Omental fat pad (tissue), 4 donors: ENCODE results near the gene DIO1. TPM values are rescaled to one million over a fixed set of nuclear protein-coding genes. Genes with fewer than 3 reads are reported as not detected.

Source experiments
- ATAC-seq: fragments of 150-250 bp; one replicate; pipeline ENCODE4 v1.9.1; 2016; ENCODE audit warnings: mild to moderate bottlenecking, moderate library complexity; ENCODE audit not compliant: low FRiP score
- DNase-seq: peaks from one replicate; pipeline ENCODE4 v3.0.0-alpha.2; 2019; ENCODE audit warnings: low spot score
- total RNA-seq, 4 donors: library from RNA; depleted of rRNA; stranded (reverse); fragments of >200 nt; gene quantifications; one replicate each; pipeline ENCODE4 v1.1.0, GENCODE V29; 2016
- TF ChIP-seq, protein P1 (sequence below), 3 donors: fragments of 450-650 bp; IDR thresholded peaks; one replicate each; pipeline ENCODE4 v1.5.1; 2016 to 2017; ENCODE audit warnings: antibody characterized with exemption in 3 of 3, mild to moderate bottlenecking in 3 of 3, moderate library complexity in 2 of 3

DIO1 gene
- total RNA-seq, 4 donors from 2014 or later = not detected

DNA sequence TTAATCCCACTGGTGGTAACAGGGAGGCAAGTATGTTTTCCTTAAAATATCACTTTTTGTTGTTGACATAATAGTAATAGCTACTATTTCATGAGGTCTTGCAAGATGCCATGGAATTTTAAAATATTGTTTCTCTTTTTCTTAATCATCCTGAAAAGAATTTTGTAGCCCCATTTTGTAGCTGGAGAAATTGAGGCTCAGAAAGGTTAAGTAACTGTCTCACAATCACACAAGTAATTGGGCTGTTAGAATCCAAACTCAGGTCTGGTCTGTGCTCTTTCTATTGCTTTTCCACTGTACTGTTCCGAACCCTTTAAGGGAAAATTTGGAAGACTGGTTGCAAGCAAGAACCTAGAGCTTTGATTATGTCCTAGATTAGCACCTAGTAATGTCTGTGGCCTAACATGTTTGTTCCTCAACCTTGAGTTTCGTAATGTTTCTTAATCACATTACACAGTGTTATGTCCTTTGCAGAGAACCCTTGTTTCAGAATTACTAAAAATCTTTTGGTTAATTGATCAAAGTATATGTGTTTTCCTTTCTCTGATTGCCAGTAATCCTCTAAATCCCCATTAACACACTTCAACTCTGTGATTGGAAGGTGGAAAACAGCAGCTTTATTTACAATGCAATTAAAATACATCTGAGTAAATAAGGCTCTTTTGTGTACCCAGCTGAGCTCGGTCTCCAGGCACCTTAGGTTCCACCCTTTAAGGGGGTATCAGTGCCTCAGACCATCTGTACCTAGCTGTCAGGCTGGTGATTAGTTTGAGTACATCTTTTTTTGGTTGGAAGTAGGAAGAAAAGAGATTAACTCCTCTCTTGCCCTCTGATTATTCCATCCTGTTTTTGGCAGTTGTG, 62.6 kb downstream of the DIO1 start:
- TF ChIP-seq, protein P1, sequence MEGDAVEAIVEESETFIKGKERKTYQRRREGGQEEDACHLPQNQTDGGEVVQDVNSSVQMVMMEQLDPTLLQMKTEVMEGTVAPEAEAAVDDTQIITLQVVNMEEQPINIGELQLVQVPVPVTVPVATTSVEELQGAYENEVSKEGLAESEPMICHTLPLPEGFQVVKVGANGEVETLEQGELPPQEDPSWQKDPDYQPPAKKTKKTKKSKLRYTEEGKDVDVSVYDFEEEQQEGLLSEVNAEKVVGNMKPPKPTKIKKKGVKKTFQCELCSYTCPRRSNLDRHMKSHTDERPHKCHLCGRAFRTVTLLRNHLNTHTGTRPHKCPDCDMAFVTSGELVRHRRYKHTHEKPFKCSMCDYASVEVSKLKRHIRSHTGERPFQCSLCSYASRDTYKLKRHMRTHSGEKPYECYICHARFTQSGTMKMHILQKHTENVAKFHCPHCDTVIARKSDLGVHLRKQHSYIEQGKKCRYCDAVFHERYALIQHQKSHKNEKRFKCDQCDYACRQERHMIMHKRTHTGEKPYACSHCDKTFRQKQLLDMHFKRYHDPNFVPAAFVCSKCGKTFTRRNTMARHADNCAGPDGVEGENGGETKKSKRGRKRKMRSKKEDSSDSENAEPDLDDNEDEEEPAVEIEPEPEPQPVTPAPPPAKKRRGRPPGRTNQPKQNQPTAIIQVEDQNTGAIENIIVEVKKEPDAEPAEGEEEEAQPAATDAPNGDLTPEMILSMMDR (IDR thresholded peaks at IDR 0.05) = no peak
- no peak for DNase-seq
- ATAC-seq = no peak

DNA sequence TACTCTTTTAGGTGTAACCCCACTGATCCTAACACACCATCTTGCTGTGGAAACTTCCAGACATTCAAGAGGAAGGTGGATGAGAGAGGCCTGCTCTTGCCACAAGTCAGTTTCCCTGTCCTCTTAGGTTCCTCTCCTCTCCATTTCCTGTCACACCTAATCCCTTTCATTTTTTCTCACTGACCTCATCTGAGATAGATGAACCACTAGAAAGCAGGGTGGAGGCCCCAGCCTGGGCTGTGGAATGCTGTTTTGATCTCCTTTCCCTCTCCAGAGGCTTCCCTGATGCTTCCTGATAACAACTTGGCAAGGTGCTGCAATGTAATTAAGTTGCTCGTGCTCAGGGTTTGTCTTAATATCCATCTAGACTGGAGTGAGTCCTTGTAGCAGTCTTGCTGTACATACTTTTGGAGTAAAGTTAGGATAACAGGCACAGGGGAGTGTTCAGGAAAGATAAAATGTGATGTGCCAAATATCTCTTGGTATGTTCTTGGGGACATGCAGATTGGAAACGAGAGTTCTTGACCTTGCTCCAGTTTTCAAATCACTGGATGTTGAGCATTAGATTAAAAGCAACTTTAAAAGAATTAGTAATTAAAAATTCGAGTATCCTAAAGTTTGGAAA, 63.3 kb downstream of the DIO1 start:
- TF ChIP-seq, protein P1 (IDR thresholded peaks at IDR 0.05) = no peak
- DNase-seq (no peak), ATAC-seq (peak; percentile 72)

DNA sequence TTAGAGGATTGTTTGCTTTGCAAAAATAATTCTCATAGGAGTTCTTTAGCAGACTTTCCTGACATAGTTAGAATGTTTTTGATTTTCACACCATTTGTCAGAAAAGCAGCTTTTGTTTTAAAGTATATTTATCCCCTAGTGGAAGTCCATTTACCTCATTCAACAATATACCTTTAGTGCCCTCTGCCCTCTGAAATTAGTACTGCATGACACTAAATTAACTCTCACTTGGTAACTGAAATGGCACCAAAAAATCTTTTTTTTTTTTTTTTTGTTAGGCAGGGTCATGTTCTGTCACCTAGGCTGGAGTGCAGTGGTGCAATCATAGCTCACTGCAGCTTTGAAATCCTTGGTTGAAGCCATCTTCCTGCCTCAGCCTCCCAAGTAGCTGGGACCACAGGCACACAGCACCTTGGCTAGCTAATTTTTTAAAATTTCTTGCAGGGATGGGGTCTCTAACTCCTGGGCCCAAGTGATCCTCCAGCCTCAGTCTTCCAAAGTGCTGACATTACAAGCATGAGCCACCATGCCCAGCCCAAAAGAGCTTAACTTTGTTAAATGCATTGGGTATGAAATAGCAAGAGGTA, 65.8 kb downstream of the DIO1 start:
- DNase-seq (no peak), ATAC-seq (no peak)
- TF ChIP-seq, protein P1 (IDR thresholded peaks at IDR 0.05) = no peak

Other genes starting within 250 kb of the DIO1 start
- 1 to 10 TPM in 2 of 4 donors, under 1 TPM in 2; 0.19 to 1.4 (median 0.75) TPM for gene GLIS1, start 155.0 kb upstream of the DIO1 start, total RNA-seq
- 10 to 100 TPM in 3 of 4 donors, 1 to 10 TPM in 1; 9.2 to 16.3 (median 11.8) TPM for gene NDC1, start 55.9 kb upstream of the DIO1 start, total RNA-seq
- 10 to 100 TPM; 14.8 to 29.4 (median 21.0) TPM for gene YIPF1, start 4.4 kb upstream of the DIO1 start, total RNA-seq
- 10 to 100 TPM; 11.6 to 24.6 (median 15.5) TPM for gene IFT25, start 51.5 kb downstream of the DIO1 start, total RNA-seq
- 10 to 100 TPM; 12.6 to 22.8 (median 16.7) TPM for gene LRRC42, start 52.2 kb downstream of the DIO1 start, total RNA-seq
- gene LDLRAD1, start 124.0 kb downstream of the DIO1 start, total RNA-seq = not detected
- 100 to 1,000 TPM; 231 to 408 (median 355) TPM for gene TMEM59, start 159.0 kb downstream of the DIO1 start, total RNA-seq
- 1 to 10 TPM; 1.6 to 6.8 (median 3.7) TPM for gene TCEANC2, start 159.4 kb downstream of the DIO1 start, total RNA-seq